Activated naive CD4-positive, alpha-beta T cell treated with anti-CD3 and anti-CD28 coated beads, Interleukin-2, amount 10 ng/mL, durations not matched to agents 5 hours and 36 hours (primary cell): ENCODE measurements around the gene OR6N2. TPM values are rescaled to one million over a fixed set of nuclear protein-coding genes. Genes with fewer than 3 reads are reported as not detected.

Experiments
- total RNA-seq, 2 experiments: library from RNA; stranded (reverse); gene quantifications; one replicate each; pipeline ENCODE4 v1.2.3, GENCODE V29; 2021

The OR6N2 gene, protein sequence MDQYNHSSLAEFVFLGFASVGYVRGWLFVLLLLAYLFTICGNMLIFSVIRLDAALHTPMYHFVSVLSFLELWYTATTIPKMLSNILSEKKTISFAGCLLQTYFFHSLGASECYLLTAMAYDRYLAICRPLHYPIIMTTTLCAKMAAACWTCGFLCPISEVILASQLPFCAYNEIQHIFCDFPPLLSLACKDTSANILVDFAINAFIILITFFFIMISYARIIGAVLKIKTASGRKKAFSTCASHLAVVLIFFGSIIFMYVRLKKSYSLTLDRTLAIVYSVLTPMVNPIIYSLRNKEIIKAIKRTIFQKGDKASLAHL
- not detected for total RNA-seq

DNA sequence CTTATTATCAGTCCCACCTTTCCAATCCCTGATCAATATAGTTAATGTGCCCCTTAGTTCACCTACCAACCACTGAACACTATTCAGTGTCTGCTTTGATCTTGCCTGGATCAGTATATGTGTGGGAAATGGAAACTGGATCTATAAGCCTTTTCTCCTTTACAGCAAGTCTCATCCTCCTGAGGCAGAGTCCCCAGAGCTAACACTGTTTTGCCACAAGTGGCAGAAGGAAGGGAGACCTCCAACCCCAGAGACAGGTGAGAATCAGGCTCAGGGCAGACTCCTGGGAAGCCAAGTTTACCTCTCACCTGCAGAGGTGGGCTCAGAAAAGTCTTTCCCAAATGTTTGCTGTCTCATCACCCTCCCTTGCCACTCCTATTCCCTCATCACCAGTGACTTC is at the start of gene OR6N2:
Gene OR6N2, minus strand, starts transcription at position 101 of the 400 bp plus-strand sequence. CDS start 3,569 bp downstream, outside the sequence.

DNA sequence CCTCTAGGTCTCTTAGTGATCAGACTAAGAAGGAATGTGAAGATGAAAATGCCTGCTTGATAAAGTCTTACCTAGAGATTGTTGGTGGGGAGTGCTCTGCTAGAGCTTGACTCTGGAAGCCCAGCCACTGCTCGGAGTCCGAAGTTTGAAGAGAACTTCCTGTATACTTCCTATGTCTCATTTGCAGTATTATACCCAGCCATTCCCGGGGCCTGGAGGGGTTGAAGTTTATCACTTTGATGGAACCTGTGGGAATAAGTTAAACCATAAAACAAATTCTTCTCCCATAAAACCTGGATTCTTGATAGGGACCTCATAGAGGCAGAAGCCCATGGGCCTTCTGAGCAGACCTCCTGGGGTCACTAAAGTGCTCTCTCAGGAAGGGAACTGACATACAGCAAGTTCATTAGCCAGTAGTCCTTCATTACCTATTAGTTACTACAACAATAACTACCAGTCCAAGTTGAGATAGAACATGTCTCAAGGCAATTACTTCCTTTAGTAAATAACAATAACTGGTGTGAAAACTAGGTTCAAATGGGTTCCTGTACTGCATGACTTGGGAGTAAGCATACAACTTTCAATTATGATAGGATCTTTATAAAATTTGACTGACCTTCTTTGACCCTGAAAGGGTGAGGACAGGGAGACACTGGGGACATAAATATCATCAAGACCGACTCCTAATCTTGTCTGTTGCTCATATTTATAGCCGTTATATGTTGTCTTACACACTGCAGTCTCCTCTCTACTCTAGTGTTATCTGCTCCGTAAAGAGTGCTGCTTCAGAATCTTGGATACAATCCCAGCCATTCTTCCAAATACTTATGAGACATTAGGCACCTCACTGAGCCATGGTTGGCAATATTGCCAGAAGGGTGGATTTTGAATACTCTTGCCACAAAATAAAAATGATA is 8.8 kb downstream of the OR6N2 start, which contains the start of gene OR6N1:
Gene OR6N1, minus strand, starts transcription at position 246 of the 917 bp plus-strand sequence. CDS start 5,513 bp downstream, outside the sequence.

DNA sequence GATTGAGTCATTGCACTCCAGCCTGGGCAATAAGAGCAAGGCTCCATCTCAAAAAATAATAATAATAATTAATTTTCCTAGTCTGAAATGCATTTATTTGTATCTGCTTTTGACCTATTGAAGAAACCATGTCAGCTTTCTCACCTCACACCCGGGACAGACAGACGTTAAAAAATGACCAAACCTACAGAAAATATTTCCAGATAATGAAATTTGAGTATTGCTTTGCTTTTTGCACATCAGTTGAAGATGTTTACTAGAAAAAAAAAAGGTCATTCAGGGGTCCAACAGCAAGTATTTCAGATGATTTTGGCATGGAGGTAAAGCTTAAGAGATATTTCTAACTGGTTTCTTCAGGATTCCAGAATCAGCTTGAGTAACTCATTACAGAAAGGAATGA is 26.6 kb downstream of the OR6N2 start, which contains the start of gene OR6K6:
Gene OR6K6, plus strand, starts transcription at position 301 of the 400 bp plus-strand sequence. CDS start 168 bp downstream, outside the sequence.

Other genes with a start within 250 kb of the OR6N2 start
- not detected for gene OR6Y1, start 226.8 kb downstream of the OR6N2 start, total RNA-seq
- not detected for gene OR6P1, start 210.6 kb downstream of the OR6N2 start, total RNA-seq
- gene OR10X1, start 201.3 kb downstream of the OR6N2 start, total RNA-seq = not detected
- not detected for gene OR10Z1, start 175.9 kb downstream of the OR6N2 start, total RNA-seq
- gene SPTA1, start 94.5 kb downstream of the OR6N2 start, total RNA-seq = not detected
- gene OR6K2, start 80.6 kb downstream of the OR6N2 start, total RNA-seq = not detected
- gene OR6K3, start 60.5 kb downstream of the OR6N2 start, total RNA-seq = not detected
- not detected for gene OR6K6, start 26.5 kb downstream of the OR6N2 start, total RNA-seq
- gene OR6N1, start 9.0 kb downstream of the OR6N2 start, total RNA-seq = not detected
- gene MNDA, start 50.1 kb upstream of the OR6N2 start, total RNA-seq = not detected
- 10 to 100 TPM; 22.1 to 22.9 TPM for gene PYHIN1, start 150.3 kb upstream of the OR6N2 start, total RNA-seq
- 100 to 1,000 TPM; 229 to 232 TPM for gene IFI16, start 228.7 kb upstream of the OR6N2 start, total RNA-seq